ENCODE results near the gene ATP9B.

Gene ATP9B

DNA sequence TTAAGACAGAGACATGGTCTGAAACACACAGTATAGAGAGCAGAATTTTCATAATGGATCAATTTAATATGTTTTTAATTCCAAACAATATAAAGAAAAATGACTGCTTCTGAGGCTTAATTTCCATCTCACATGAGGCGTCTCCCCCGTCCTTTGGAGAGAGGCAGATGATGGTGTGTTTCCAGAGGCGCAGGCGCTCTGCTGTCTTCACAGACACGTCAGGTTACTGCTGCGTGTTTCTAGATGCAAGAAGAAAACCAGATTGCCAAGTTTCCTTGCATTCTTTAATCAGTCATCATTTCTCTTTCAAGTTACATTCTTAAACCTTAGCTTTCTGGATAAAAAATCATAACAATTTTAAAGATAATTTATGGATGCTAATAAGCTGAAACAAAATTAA is 160.2 kb downstream of the ATP9B start:
- H3K27ac ChIP-seq = no peak overlapping the region
- TF ChIP-seq, protein P1, sequence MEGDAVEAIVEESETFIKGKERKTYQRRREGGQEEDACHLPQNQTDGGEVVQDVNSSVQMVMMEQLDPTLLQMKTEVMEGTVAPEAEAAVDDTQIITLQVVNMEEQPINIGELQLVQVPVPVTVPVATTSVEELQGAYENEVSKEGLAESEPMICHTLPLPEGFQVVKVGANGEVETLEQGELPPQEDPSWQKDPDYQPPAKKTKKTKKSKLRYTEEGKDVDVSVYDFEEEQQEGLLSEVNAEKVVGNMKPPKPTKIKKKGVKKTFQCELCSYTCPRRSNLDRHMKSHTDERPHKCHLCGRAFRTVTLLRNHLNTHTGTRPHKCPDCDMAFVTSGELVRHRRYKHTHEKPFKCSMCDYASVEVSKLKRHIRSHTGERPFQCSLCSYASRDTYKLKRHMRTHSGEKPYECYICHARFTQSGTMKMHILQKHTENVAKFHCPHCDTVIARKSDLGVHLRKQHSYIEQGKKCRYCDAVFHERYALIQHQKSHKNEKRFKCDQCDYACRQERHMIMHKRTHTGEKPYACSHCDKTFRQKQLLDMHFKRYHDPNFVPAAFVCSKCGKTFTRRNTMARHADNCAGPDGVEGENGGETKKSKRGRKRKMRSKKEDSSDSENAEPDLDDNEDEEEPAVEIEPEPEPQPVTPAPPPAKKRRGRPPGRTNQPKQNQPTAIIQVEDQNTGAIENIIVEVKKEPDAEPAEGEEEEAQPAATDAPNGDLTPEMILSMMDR (conservative IDR thresholded peaks at IDR 0.05) = no peak

- TF ChIP-seq, protein P1 (conservative IDR thresholded peaks at IDR 0.05) = no peak
- no peak for TF ChIP-seq ZFX (IDR thresholded peaks at IDR 0.05)
- H3K27ac ChIP-seq = no peak overlapping the region
Observed at GRCh38 chr18:79234438-79234837, 165.2 kb downstream of the ATP9B start.

DNA sequence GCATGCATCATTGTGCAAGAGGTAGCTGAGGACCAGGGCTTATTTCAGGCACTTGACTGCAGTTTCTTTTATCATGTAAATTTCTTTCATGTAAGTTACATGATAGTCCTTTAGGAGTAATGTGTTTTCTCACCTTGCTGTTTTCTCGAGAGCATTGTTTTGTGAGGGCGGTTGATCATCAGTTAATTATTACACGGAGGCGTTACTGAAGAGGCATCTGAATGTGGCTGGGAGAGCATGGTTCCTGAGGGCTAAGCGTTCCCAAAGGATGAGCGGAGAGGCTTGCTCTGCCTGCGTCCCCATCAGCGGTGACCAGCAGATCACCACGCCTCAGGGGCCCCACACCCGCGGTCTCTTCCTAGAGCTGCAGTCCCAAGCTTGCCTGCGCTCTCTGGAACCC is 170.4 kb downstream of the ATP9B start:
- H3K27ac ChIP-seq = no peak overlapping the region
- TF ChIP-seq, protein P1 (conservative IDR thresholded peaks at IDR 0.05) = no peak
- no peak for TF ChIP-seq ZFX (IDR thresholded peaks at IDR 0.05)

- TF ChIP-seq, protein P1 (conservative IDR thresholded peaks at IDR 0.05) = no peak
- TF ChIP-seq ZFX (IDR thresholded peaks at IDR 0.05) = no peak
- no peak overlapping the region for H3K27ac ChIP-seq
Observed at GRCh38 chr18:79241755-79242154, 172.6 kb downstream of the ATP9B start.

DNA sequence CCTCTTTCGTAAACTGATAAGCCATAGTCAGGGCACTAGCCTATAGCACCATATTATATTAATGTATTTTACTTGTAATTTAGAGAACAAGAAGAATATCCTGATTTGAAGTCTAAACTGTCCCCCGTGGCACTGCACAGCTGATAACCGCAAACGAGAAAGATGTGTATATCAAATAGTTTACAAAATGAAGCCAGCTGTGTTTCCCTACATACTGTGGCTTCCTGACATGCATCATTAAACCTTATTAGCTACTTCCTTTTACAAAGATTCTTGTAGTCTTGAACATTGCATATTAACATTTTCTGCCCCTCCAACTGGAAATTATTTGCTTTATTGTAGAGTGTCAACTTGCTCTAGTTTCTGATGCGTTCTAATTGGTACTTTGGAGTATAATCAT is 173.1 kb downstream of the ATP9B start:
- no peak overlapping the region for H3K27ac ChIP-seq
- TF ChIP-seq, protein P1 (conservative IDR thresholded peaks at IDR 0.05) = no peak
- no peak for TF ChIP-seq ZFX (IDR thresholded peaks at IDR 0.05)

DNA sequence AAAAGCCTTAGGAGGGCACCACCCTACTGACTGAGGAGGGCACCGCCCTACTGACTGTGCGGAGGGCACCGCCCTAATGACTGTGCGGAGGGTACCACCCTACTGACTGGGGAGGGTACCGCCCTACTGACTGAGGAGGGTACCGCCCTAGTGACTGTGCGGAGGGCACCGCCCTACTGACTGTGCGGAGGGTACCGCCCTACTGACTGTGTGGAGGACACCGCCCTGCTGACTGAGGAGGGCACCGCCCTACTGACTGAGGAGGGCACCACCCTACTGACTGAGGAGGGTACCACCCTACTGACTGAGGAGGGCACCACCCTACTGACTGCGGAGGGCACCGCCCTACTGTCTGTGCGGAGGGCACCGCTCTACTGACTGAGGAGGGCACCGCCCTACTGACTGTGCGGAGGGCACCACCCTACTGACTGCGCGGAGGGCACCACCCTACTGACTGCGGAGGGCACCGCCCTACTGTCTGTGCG is 176.4 kb downstream of the ATP9B start:
- no peak overlapping the region for H3K27ac ChIP-seq
- TF ChIP-seq, protein P1 (conservative IDR thresholded peaks at IDR 0.05) = no peak
- no peak for TF ChIP-seq ZFX (IDR thresholded peaks at IDR 0.05)

GRCh38 chr18:79246309-79247108 is 177.3 kb downstream of the ATP9B start:
- TF ChIP-seq, protein P1 (conservative IDR thresholded peaks at IDR 0.05) = peak; percentile 97
- TF ChIP-seq ZFX (IDR thresholded peaks at IDR 0.05) = no peak
- H3K27ac ChIP-seq = no peak overlapping the region
